ENCODE results near the gene APOC3.

The APOC3 gene

DNA sequence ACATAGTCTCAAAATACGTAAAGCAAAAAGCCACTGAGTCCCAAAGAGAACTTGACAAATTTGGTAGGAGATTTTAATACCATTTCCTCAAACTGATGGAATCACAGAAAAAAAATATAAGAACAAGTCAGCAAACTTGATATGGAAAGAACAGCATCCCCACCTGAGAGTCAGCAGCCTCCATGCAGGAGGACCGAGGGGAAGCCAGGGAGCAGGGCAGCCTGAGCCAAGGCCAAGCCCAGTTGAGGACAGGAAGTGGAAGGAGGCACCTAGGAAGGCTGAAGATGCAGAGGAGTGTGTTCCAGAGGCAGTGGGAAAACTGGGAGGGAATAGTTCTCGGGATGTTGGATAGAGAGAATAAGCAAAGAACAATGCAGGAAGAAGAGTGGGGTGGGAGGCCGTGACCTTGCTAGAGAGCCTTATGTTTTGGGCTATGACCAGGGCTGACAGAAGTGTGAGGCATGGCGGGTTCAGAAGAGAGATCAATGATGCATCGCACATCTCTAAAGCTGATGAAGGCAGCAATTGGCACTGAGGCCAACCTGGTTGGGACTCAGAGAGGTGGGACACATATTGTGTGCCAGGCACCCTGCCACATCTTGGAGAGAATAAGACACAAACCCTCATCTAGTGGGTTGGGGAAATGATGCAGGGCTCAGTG is 22.0 kb upstream of the APOC3 start:
- DNase-seq, result no peak

DNA sequence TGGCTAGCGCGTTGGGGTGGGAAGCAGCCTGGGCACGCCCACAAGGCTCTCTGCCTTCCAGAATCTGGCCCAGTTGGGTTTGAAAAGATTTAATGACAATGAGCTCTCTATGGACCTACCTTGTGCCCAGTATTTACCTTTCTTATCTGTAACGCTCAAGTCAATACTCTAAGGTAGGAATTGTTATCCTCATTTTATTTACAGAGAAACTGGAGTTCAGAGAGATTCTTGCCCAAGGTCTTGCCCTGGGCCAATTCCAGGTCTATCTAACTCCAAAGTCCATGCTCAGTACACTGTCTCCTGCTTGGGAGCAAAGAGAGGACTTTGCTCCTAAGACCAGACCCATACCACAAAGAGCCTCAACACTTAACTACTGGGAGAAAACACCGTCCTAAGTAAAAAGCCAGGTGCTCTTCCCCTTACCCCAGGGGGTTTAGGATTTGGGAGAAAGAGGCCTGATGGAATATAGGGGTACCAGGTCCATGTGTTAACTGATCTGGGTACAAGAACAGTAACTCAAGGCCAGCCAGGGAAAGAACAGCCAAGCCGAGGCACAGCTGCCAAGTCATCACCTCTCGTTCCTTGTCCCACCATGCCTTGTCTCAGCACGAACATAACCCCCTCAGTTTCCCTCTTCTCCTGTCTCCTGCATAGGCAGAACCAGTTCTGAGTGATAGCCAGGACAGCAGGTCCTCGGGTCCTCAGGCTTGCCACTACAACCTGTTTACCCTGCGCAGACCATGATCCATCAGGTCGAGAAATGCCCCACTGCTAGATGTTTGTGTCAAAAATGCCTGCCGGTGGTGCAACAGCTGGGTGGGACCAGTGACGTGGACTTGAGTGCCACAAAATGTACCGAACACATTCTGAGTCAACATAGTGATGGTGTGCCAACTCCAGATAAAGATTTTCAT is 21.2 kb upstream of the APOC3 start:
- no peak for DNase-seq

DNA sequence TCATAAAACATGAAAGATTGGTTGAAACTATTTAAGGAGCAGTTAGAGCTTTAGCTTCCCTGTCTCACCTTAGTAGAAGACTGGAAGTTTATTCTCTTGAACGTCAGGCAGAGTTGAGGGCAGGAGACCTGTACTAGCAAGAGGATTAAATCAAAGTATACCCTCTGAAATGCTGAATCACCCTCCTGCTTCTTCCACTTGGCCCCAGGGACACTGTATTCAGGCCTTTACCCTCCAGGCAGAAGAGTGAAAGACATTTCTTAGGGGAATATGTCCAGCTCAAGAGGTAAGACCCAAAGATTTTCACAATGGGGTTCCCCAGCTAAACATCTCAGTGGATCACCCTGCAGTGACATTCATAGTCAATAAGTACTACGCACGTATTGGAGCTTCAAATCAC is 18.5 kb upstream of the APOC3 start:
- no peak for DNase-seq

DNA sequence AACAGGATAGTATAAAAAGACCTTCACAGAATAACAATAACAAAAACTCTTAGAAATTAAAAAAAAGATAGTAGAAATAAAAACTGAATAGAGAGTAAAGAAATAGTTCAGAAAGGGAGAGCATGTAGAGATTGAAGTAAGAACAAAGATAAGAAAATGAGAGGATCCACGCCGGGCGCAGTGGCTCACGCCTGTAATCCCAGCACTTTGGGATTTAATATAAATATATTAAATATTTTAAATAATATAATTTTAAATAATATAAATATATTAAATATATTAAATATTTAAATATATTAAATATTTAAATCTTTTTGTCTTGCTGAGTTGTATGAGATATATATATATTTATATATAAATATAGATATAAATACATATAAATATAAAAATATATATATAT is 17.6 kb upstream of the APOC3 start:
- no peak for DNase-seq

DNA sequence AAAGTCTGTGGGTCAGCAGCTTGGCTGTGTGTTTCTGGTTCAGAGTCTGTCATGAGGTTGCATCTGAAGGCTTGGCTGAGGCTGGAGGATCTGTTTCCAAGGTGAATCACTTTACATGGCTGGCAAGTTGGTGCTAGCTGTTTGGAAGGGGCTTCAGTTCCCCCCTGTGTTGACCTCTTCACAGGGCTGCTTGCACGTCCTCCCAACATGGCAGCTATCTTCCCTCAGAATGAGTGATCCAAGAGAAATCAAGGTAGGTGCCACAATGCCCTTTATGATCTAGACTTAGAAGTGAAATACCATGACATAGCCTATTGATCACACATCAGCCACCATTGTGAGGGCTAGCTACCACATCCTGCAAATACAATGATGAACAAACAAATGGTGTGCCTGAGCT is 16.5 kb upstream of the APOC3 start:
- DNase-seq, result no peak

DNA sequence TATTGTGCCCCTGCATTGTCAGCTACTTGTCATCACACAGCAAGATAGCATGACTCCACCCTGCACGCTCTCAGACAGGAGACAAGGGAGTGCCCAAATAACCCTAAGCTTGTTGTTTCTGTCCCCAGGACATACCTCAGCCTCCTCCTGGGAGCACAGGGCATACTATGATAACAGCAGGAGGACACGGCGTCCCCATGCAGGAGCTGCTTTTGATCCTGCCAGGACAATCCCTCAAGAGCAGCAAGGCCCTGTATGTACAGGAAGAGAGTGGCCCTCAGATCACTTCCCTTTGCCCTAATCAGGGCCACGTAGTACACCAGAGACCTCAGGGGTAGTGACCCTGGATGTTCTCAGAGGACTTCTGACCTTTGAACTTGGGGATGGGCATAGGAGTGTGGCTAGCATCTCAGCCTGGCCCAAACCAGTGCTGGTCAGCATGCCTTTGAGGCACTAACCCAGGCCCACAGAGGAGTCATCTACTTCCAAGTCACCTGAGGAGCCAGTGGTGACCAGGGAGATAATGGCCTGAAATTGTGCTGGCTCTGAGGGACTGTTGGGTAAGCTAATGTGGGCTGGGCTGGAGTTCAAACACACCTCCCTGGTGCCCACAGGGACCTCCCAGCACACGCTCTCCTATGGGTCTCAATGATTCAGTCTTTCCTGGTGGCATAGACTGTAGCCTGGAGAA is 15.8 kb upstream of the APOC3 start:
- no peak for DNase-seq

DNA sequence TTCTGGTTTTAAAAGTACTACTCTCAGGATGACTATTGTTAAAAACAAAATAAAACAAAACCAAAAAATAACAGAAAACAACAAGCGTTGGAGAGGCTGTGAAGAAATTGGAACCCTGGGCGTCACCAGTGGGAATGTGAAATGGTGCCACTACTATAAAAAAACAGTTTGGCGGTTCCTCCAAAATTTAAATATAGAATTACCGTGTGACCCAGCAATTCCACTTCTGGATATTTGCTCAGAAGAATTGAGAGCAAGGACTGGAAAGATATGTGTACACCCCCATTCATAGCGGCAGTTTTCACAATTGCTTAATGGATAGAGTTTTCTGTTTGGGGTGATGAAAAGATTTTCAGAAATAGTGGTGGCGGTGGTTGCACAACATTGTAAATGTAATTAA is 15.2 kb upstream of the APOC3 start:
- no peak for DNase-seq

DNA sequence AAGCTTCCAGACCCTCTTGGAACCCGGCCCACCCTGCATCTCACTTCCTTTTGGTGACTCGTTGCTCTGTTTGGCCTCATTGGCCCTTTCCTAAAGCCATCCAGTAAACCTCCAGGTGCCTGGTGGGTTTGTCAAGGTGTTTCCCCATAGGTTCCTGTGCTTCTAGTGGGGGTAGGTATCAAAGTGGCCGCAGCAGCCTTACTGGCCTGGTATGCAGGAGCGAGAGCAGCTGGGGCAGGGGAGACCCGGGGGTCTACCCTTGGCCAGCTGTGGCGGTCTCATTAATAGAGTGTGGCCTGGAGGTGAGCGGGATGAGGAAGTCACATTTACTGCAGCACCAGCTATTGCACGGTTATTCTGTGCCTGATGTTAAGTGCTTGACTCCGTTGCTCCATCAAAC is 10.7 kb upstream of the APOC3 start:
- no peak for DNase-seq

DNA sequence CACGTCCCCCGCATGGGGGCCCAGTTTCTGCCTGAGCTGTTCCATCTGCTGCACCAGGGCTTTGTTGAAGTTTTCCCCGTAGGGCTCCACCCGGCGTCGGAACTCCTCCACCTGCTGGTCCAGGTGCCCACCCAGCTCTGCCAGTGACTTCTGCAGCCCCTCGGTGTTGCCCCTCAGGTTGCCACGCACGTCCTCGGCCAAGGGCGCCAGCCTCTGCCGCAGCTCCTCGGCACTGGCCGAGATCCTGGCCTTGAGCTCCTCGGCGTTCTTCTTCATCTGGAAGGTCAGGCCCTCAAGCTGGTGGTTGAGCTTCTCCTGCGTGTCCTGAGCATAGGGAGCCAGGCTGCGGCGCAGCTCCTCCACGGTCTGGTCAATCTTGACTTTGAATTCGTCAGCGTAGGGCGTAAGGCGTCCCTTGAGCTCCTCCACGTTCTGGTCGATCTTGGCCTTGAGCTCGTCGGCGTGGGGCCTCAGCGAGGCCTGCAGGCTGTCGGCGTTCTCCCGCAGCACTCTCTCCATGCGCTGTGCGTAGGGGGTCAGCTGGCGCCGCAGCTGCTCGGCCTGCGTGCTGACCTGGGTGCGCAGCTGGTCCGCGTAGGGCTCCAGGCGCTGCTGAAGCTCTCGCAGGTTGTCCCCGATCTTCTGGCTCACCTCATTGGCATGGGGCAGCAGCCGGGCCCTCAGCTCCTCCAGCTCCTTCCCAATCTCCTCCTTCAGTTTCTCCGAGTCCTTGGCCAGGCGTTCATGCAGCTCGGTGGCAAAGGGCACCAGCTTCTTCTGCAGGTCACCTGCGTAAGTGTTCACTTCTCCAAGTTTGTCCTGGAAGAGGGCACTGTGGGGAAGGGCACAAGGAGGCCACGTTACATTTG is 8.4 kb upstream of the APOC3 start:
- DNase-seq, result no peak

DNA sequence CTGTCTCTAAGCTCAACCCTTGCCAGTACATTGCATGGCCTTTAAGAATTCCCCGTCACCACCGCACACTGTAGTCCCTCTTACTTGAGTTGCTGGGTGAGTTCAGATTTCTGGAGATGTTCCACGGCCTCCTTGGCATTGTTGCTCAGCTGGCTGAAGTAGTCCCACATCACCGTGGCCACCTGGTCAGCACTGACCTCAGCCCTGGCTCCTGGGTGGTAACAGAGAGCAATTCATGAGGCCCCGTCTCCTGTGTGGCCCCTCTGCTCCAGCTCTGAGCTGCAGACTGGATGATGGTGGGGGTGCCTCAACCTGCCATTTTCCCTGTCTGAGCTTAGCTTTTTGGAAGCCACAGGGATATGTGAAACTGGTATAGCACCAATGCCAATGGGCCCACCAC is 7.1 kb upstream of the APOC3 start:
- DNase-seq, result no peak

DNA sequence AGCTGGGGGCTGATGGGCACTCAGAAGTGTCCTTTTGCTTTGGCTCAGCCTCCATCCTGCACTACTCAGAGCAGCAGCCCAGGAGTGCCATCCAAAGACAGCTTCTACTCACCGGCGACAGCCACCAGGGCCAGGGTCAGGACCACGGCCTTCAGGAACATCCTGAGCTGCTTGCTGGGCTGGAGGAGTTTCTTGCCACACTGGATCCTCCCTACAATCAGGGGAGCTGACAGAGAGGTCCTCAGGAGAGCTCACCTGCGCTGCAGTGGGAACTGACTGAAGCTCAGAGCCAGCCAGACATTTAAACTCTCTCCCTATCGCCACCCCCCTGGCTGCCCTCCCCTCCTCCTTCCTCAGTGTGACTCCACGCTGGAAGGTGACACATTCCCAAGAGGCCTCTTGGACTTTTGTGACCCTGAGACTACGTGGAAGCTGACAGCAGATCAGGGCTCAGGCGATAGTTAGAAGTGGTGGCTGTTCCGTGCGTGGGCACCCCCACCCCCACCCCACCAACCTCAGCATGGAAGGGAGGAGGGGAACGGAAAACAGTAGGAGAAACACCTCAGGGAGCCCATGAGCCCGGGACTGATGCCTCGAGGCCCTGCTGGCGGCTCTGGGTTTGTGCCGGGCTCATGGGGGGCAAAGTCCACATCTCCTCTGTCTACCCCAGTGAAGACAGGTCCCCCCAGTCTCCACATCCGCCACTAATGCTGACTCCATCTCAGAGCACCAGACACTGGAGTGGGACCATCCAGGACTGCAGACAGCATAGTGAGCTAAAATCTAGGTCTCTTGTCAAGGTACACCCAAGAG is 6.5 kb upstream of the APOC3 start, which contains the start of gene APOA4:
APOA4 (minus strand) TSS at position 274 of the 813 bp plus-strand sequence; CDS start at position 161, 113 bp downstream.
- no peak for DNase-seq

DNA sequence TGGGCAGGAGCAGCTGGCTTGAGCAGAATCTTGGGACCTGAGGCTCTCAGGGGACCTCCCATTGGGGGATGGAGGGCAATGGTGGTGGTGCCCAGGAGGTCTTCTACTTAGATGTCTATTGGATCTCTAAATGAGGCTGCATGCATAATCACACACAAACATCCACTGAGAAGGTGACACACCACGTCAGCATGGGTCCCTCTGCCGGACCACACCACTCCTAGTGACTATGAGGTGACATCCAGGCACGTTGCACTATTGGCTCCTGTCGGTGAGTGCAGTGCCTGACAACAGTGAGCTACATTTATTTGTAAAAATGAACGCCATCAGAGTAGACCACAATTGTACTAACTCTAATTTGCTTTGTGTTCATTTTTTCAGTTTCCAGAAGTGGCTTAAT is 4.3 kb upstream of the APOC3 start:
- DNase-seq, result no peak

DNA sequence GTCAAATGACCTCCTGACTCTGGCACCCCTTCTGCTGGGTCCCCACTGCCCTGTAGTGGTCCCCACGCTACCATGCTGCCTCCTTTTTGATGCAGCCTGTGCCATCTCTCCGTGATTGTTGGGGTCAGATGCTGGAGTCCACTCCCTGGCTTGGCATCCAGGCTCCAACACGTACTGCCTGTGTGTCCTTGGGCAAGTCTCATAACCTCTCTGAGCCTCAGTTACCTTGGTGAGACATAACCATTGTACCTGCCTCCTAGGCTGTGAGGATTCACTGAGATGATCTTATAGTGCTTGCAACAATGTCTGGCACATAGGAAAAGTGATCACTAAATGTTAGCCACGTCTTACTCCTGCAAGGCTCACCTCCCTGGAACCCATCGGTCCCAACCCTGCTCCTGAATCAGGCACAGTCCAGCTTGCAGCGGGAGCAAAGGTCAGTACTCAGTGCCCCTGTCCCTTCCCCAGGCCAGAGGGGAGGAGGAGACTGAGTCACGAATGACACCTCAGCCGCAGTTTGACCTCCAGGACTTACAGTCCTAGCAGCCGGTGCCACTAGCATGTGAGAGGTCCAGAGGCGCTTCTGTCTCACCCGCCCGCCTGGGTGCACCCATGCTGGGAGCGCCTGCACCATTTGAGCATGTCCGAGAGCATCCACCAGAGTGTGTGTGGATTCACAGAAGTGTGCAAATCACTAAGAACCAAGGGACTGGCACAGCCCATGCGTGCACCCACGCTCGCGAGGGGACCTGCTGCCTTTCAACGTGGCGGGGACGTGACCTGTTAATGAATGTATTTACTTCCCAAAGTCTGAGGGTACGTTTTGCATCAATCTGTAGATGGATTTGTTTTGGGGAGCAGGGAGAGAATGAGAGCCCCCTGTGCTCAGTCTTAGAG is 3.6 kb upstream of the APOC3 start:
- no peak for DNase-seq

DNA sequence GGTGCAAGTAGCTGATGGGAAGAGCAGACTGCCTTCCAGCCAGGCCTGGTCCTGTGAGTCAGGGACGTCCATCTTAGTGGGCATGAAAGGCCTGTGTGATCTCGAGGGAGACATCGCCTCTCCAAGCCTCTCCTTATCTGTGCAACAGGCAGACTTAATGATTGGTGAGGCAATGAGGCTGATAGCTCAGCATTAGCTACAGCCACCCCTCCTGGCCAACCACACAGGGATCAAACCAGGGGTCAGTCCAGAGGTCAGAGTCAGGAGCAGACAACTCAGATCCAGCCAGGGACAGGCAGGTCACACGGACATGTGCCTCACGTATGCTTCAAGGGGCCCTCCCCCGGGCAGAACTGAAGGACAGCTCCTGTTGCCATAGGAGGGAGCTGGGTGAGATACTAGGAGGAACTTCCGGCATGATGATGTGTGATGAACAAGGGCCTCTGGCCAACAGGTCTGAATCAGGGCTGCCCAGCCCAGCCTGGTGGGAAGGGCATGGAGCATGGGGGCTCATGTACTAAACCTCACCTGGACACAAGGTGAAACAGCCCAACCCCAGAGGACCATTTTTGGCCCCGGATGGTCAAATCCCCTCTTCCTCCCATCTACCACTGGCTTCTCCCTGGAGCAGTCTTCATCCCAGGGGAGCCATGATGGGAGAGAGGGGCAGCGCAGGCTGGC is 2.8 kb upstream of the APOC3 start:
- no peak for DNase-seq

DNA sequence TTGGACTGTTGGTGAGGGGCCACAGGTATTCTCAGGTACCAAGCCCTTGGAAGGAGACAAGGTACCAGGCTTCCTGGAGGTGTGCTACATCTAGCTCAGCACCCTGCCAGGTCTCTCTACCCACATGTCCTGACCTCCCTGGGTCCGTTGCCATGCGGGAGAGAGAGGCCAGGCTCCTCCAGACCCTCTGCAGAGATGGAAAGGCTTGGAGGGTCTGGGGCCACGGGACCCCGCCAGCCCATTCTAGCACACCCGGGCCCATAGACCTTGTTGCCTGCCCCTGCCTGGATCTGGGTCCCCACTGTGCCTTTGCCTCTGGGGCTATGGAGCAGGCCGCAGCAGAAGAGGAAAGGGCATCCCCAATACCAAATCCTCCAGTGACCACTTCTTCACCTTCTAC is 2.2 kb upstream of the APOC3 start:
- DNase-seq, result no peak

DNA sequence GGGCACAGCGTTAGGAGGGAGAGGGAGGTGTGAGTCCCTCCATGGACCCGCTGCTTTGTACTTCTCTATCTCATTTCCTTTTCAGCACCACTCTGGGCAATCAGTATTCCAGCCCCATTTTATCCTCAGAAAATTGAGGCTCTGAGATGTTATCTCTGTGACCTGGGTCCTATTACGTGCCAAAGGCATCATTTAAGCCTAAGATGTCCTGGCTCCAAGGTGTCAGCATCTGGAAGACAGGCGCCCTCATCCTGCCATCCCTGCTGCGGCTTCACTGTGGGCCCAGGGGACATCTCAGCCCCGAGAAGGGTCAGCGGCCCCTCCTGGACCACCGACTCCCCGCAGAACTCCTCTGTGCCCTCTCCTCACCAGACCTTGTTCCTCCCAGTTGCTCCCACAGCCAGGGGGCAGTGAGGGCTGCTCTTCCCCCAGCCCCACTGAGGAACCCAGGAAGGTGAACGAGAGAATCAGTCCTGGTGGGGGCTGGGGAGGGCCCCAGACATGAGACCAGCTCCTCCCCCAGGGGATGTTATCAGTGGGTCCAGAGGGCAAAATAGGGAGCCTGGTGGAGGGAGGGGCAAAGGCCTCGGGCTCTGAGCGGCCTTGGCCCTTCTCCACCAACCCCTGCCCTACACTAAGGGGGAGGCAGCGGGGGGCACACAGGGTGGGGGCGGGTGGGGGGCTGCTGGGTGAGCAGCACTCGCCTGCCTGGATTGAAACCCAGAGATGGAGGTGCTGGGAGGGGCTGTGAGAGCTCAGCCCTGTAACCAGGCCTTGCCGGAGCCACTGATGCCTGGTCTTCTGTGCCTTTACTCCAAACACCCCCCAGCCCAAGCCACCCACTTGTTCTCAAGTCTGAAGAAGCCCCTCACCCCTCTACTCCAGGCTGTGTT is 829 bp upstream of the APOC3 start:
- no peak for DNase-seq

DNA sequence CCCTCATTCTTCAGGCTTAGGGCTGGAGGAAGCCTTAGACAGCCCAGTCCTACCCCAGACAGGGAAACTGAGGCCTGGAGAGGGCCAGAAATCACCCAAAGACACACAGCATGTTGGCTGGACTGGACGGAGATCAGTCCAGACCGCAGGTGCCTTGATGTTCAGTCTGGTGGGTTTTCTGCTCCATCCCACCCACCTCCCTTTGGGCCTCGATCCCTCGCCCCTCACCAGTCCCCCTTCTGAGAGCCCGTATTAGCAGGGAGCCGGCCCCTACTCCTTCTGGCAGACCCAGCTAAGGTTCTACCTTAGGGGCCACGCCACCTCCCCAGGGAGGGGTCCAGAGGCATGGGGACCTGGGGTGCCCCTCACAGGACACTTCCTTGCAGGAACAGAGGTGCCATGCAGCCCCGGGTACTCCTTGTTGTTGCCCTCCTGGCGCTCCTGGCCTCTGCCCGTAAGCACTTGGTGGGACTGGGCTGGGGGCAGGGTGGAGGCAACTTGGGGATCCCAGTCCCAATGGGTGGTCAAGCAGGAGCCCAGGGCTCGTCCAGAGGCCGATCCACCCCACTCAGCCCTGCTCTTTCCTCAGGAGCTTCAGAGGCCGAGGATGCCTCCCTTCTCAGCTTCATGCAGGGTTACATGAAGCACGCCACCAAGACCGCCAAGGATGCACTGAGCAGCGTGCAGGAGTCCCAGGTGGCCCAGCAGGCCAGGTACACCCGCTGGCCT is 641 bp downstream of the APOC3 start:
- no peak for DNase-seq

DNA sequence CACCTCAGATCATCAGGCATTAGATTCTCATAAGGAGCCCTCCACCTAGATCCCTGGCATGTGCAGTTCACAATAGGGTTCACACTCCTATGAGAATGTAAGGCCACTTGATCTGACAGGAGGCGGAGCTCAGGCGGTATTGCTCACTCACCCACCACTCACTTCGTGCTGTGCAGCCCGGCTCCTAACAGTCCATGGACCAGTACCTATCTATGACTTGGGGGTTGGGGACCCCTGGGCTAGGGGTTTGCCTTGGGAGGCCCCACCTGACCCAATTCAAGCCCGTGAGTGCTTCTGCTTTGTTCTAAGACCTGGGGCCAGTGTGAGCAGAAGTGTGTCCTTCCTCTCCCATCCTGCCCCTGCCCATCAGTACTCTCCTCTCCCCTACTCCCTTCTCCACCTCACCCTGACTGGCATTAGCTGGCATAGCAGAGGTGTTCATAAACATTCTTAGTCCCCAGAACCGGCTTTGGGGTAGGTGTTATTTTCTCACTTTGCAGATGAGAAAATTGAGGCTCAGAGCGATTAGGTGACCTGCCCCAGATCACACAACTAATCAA is 2.2 kb downstream of the APOC3 start:
- DNase-seq, result no peak
